Bronchial epithelial cell (primary cell): ENCODE data around the gene ANK3. TPM values are rescaled to one million over a fixed set of nuclear protein-coding genes. Genes with fewer than 3 reads are reported as not detected.

ENCODE experiments used
- DNase-seq: peaks from one replicate; pipeline ENCODE4 v3.0.0-alpha.2; 2010; ENCODE audit warnings: low read depth
- FAIRE-seq: peaks from 2 replicates; lab custom pipeline; 2011; peaks lifted over from hg19 to GRCh38; lab: Jason Lieb, UNC
- H3K27me3 ChIP-seq: 2 replicates; pipeline ENCODE4 v1.5.1; 2011; ENCODE audit warnings: low read length; ENCODE audit not compliant: control insufficient read depth, insufficient read depth
- H3K36me3 ChIP-seq: 2 replicates; pipeline ENCODE4 v1.5.1; 2011; ENCODE audit warnings: low read length; ENCODE audit not compliant: control insufficient read depth, insufficient read depth
- H3K4me3 ChIP-seq: 2 replicates; pipeline ENCODE4 v1.5.1; 2011; ENCODE audit warnings: mild to moderate bottlenecking, low read depth, low read length, control low read depth
- CTCF ChIP-seq: IDR thresholded peaks from 2 replicates; pipeline ENCODE4 v1.5.1; 2011; ENCODE audit warnings: mild to moderate bottlenecking, moderate library complexity, low read length, control low read depth, inconsistent platforms; ENCODE audit not compliant: insufficient read depth, severe bottlenecking
- total RNA-seq: library from RNA; depleted of rRNA; stranded (reverse); fragments of >200 nt; gene quantifications from 2 replicates; pipeline ENCODE4 v1.2.1, GENCODE V29; 2014

The ANK3 gene
- total RNA-seq, 1 donor from 2014 or later: 7.9 TPM

- TF ChIP-seq CTCF: no peak
- peak; percentile 50 for FAIRE-seq
- peak; percentile 82 for DNase-seq
- Histone ChIP-seq H3K27me3 (no peaks in the 10 kb centered on the region), H3K4me3 (no peak overlapping the region), H3K36me3 (no peaks in the 10 kb centered on the region)
These were observed 35.9 kb upstream of the ANK3 start for GRCh38 chr10:60425392-60426110.

- H3K27me3 ChIP-seq: no peaks in the 10 kb centered on the region
- DNase-seq: no peak
- no peak for FAIRE-seq
- H3K4me3 ChIP-seq: no peak overlapping the region
- no peaks in the 10 kb centered on the region for H3K36me3 ChIP-seq
- TF ChIP-seq CTCF: no peak
These were observed 35.3 kb upstream of the ANK3 start for GRCh38 chr10:60424971-60425370.

- no peak overlapping the region for H3K4me3 ChIP-seq
- FAIRE-seq (no peak), DNase-seq (no peak)
- no peaks in the 10 kb centered on the region for H3K27me3 ChIP-seq
- TF ChIP-seq CTCF: no peak
- no peaks in the 10 kb centered on the region for H3K36me3 ChIP-seq
These were observed 34.2 kb upstream of the ANK3 start for GRCh38 chr10:60423920-60424319.

GRCh38 chr10:60422809-60423208, 33.1 kb upstream of the ANK3 start:
- H3K36me3 ChIP-seq: no peaks in the 10 kb centered on the region
- FAIRE-seq (no peak), DNase-seq (no peak)
- TF ChIP-seq CTCF: no peak
- no peak overlapping the region for H3K4me3 ChIP-seq
- H3K27me3 ChIP-seq: no peaks in the 10 kb centered on the region

- Histone ChIP-seq H3K36me3 (no peaks in the 10 kb centered on the region), H3K27me3 (no peaks in the 10 kb centered on the region), H3K4me3 (no peak overlapping the region)
- no peak for DNase-seq
- no peak for TF ChIP-seq CTCF
- FAIRE-seq: peak; percentile 64
These were observed 31.6 kb upstream of the ANK3 start for GRCh38 chr10:60420991-60421894.
